GM19397 (cell line): ENCODE results near the gene SLC1A5.

Experiments used
- ATAC-seq: cut with Tn5 transposase; IDR thresholded peaks from one replicate; pipeline ENCODE4 v1.9.1; 2021; ENCODE audit warnings: mild to moderate bottlenecking, moderate library complexity; ENCODE audit not compliant: unreplicated experiment

SLC1A5 gene

GRCh38 chr19:46745030-46745429, 43.4 kb downstream of the SLC1A5 start:
- no peak for ATAC-seq

GRCh38 chr19:46744005-46744691, 44.2 kb downstream of the SLC1A5 start:
- no peak for ATAC-seq

- ATAC-seq = no peak
Observed at GRCh38 chr19:46742926-46743480, 45.4 kb downstream of the SLC1A5 start.

GRCh38 chr19:46741447-46741846, 46.9 kb downstream of the SLC1A5 start:
- no peak for ATAC-seq

- no peak for ATAC-seq
Observed at GRCh38 chr19:46739290-46739771, 49.1 kb downstream of the SLC1A5 start.

- ATAC-seq = no peak
Observed at GRCh38 chr19:46737761-46738171, 50.6 kb downstream of the SLC1A5 start.

GRCh38 chr19:46737298-46737654, 51.1 kb downstream of the SLC1A5 start:
- ATAC-seq = no peak

GRCh38 chr19:46736531-46737297, 51.7 kb downstream of the SLC1A5 start:
- no peak for ATAC-seq

- ATAC-seq = no peak
Observed at GRCh38 chr19:46733690-46734292, 54.6 kb downstream of the SLC1A5 start.

GRCh38 chr19:46732966-46733689, 55.3 kb downstream of the SLC1A5 start:
- ATAC-seq = no peak

- ATAC-seq = no peak
Observed at GRCh38 chr19:46732172-46732938, 56.0 kb downstream of the SLC1A5 start.

- ATAC-seq = no peak
Observed at GRCh38 chr19:46731584-46731983, 56.8 kb downstream of the SLC1A5 start.

- no peak for ATAC-seq
Observed at GRCh38 chr19:46731007-46731501, 57.3 kb downstream of the SLC1A5 start.

- ATAC-seq = no peak
Observed at GRCh38 chr19:46730595-46730994, 57.8 kb downstream of the SLC1A5 start.

- ATAC-seq = no peak
Observed at GRCh38 chr19:46730187-46730586, 58.2 kb downstream of the SLC1A5 start.

- no peak for ATAC-seq
Observed at GRCh38 chr19:46729696-46730095, 58.7 kb downstream of the SLC1A5 start.

- peak; percentile 45 for ATAC-seq
Observed at GRCh38 chr19:46728693-46729339, 59.6 kb downstream of the SLC1A5 start.

GRCh38 chr19:46728208-46728607, 60.2 kb downstream of the SLC1A5 start:
- ATAC-seq = no peak

GRCh38 chr19:46727757-46728156, 60.6 kb downstream of the SLC1A5 start:
- ATAC-seq = no peak
